Stimulated activated CD8-positive, alpha-beta memory T cell treated with anti-CD3 and anti-CD28 coated beads, Interleukin-4, amount 100 ng/mL, for 4 hours (primary cell): ENCODE measurements around the gene OSBPL8.
"Not testable (repeated sequence)": the region's sequence is repeated elsewhere in the genome, so short reads cannot be mapped to it uniquely, and the experiment has no call there.

ENCODE experiments used
- DNase-seq, 2 donors: peaks; one replicate each; pipeline ENCODE4 v3.0.0-alpha.2; 2020; ENCODE audit warnings: low read depth in 2 of 2, low spot score in 1 of 2

Gene OSBPL8

GRCh38 chr12:76478045-76478444 lies 81.5 kb downstream of the OSBPL8 start:
- no peak for DNase-seq

GRCh38 chr12:76472862-76473261 lies 86.7 kb downstream of the OSBPL8 start:
- DNase-seq = not testable (repeated sequence)

GRCh38 chr12:76471579-76471978 lies 88.0 kb downstream of the OSBPL8 start:
- DNase-seq = no peak

GRCh38 chr12:76470028-76470939 lies 89.3 kb downstream of the OSBPL8 start:
- no peak for DNase-seq

- DNase-seq = no peak
Measured at GRCh38 chr12:76464631-76465166, 94.9 kb downstream of the OSBPL8 start.

GRCh38 chr12:76462668-76463224 lies 96.8 kb downstream of the OSBPL8 start:
- DNase-seq = no peak

GRCh38 chr12:76460807-76461206 lies 98.8 kb downstream of the OSBPL8 start:
- no peak for DNase-seq

- no peak for DNase-seq
Measured at GRCh38 chr12:76457818-76458217, 101.8 kb downstream of the OSBPL8 start.

GRCh38 chr12:76457010-76457409 lies 102.6 kb downstream of the OSBPL8 start:
- no peak for DNase-seq

- DNase-seq = no peak
Measured at GRCh38 chr12:76455582-76456345, 103.8 kb downstream of the OSBPL8 start.

GRCh38 chr12:76451528-76451927 lies 108.0 kb downstream of the OSBPL8 start:
- no peak for DNase-seq

GRCh38 chr12:76450690-76451089 lies 108.9 kb downstream of the OSBPL8 start:
- no peak for DNase-seq

- no peak for DNase-seq
Measured at GRCh38 chr12:76449993-76450392, 109.6 kb downstream of the OSBPL8 start.

GRCh38 chr12:76449583-76449982 lies 110.0 kb downstream of the OSBPL8 start:
- no peak for DNase-seq

GRCh38 chr12:76449016-76449415 lies 110.6 kb downstream of the OSBPL8 start:
- no peak for DNase-seq

- no peak for DNase-seq
Measured at GRCh38 chr12:76446090-76446489, 113.5 kb downstream of the OSBPL8 start.

GRCh38 chr12:76445462-76445861 lies 114.1 kb downstream of the OSBPL8 start:
- no peak for DNase-seq

GRCh38 chr12:76444408-76444984 lies 115.1 kb downstream of the OSBPL8 start:
- no peak for DNase-seq

GRCh38 chr12:76441016-76441415 lies 118.6 kb downstream of the OSBPL8 start:
- DNase-seq = no peak

GRCh38 chr12:76432733-76433132 lies 126.8 kb downstream of the OSBPL8 start:
- DNase-seq = no peak

- DNase-seq = no peak
Measured at GRCh38 chr12:76428117-76428516, 131.5 kb downstream of the OSBPL8 start.
